HEK293T (cell line): Measurements from ENCODE around the gene MROH2A.

Experiments used
- CTCF ChIA-PET: fragments of 350-600 bp; formaldehyde crosslinking; extraction: SDS; loops from one replicate; lab custom pipeline; 2021; ENCODE audit warnings: antibody characterized with exemption, inconsistent platforms; lab: Yijun Ruan, JAX
- POLR2A ChIA-PET: fragments of 350-600 bp; formaldehyde crosslinking; extraction: SDS; loops from one replicate; lab custom pipeline; 2020; ENCODE audit warnings: antibody characterized with exemption, inconsistent platforms; lab: Yijun Ruan, JAX
- DNase-seq: peaks from one replicate; pipeline ENCODE4 v3.0.0; 2012; ENCODE audit warnings: mixed read lengths; ENCODE audit errors: extremely low spot score
- ARNT ChIP-seq: fragments of 450-650 bp; IDR thresholded peaks from 2 replicates; pipeline ENCODE4 v1.6.1; 2017; ENCODE audit warnings: mild to moderate bottlenecking
- BHLHE40 ChIP-seq: fragments of 450-650 bp; IDR thresholded peaks from 2 replicates; pipeline ENCODE4 v1.6.1; 2016; ENCODE audit warnings: mild to moderate bottlenecking, moderate library complexity, borderline replicate concordance
- CTBP1 ChIP-seq: fragments of 450-650 bp; IDR thresholded peaks from 2 replicates; pipeline ENCODE4 v1.6.1; 2016; ENCODE audit warnings: borderline replicate concordance
- ELF4 ChIP-seq: fragments of 450-650 bp; IDR thresholded peaks from 2 replicates; pipeline ENCODE4 v1.6.1; 2017; ENCODE audit warnings: antibody characterized with exemption
- FOXA1 ChIP-seq: fragments of 450-650 bp; IDR thresholded peaks from 2 replicates; pipeline ENCODE4 v1.6.1; 2016; ENCODE audit warnings: mild to moderate bottlenecking
- FOXK2 ChIP-seq: fragments of 450-650 bp; IDR thresholded peaks from 2 replicates; pipeline ENCODE4 v1.6.1; 2016; ENCODE audit warnings: mild to moderate bottlenecking
- FOXM1 ChIP-seq: fragments of 450-650 bp; IDR thresholded peaks from 2 replicates; pipeline ENCODE4 v1.6.1; 2017; ENCODE audit warnings: mild to moderate bottlenecking, borderline replicate concordance
- HDGF ChIP-seq: fragments of 450-650 bp; IDR thresholded peaks from 2 replicates; pipeline ENCODE4 v1.6.1; 2017; ENCODE audit warnings: antibody characterized with exemption, borderline replicate concordance
- L3MBTL2 ChIP-seq: fragments of 450-650 bp; conservative IDR thresholded peaks from 2 replicates; pipeline ENCODE4 v1.6.1; 2016; ENCODE audit warnings: mild to moderate bottlenecking
- LEF1 ChIP-seq: fragments of 450-650 bp; IDR thresholded peaks from 2 replicates; pipeline ENCODE4 v1.6.1; 2017; ENCODE audit warnings: mild to moderate bottlenecking, borderline replicate concordance
- NFRKB ChIP-seq: fragments of 450-650 bp; IDR thresholded peaks from 2 replicates; pipeline ENCODE4 v1.6.1; 2016; ENCODE audit warnings: mild to moderate bottlenecking, moderate library complexity
- PKNOX1 ChIP-seq: fragments of 450-650 bp; IDR thresholded peaks from 2 replicates; pipeline ENCODE4 v1.6.1; 2016
- SP1 ChIP-seq: fragments of 450-650 bp; IDR thresholded peaks from 2 replicates; pipeline ENCODE4 v1.6.1; 2017
- SUZ12 ChIP-seq: fragments of 450-650 bp; IDR thresholded peaks from 2 replicates; pipeline ENCODE4 v1.6.1; 2016; ENCODE audit warnings: mild to moderate bottlenecking
- TARDBP ChIP-seq: fragments of 450-650 bp; IDR thresholded peaks from 2 replicates; pipeline ENCODE4 v1.6.1; 2016
- ZNF384 ChIP-seq: fragments of 450-650 bp; IDR thresholded peaks from 2 replicates; pipeline ENCODE4 v1.6.1; 2016

The MROH2A gene

DNA sequence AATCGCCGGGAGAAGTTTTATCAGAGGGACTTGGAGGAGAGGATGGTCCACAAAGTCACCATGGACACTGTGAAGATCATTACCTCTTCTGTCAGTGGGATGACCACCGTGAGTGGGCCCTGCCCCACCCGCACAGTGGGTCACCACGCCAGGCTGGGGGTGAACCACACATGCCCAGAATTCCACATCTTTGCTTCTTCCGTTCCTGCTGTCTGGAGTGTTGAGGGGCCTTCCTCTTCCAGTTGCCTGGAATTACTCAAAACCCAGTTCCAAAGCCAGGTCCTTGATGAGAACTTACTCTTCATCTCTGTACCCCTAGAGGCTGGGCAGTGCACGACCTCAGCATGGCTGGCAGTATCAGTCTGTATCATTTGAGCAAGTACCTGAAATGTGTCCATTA lies 22.1 kb downstream of the MROH2A start:
- no peak for TF ChIP-seq FOXK2
- no peak for TF ChIP-seq SUZ12
- TF ChIP-seq ZNF384, result no peak
- TF ChIP-seq LEF1, result no peak
- no peak for TF ChIP-seq TARDBP
- TF ChIP-seq NFRKB, result no peak
- TF ChIP-seq BHLHE40, result no peak
- CTCF ChIA-PET, result no interaction called here
- DNase-seq, result no peak
- POLR2A ChIA-PET, result no interaction called here

GRCh38 chr2:233801357-233802131 lies 23.4 kb downstream of the MROH2A start:
- no peak for TF ChIP-seq BHLHE40
- no peak for TF ChIP-seq ARNT
- no peak for TF ChIP-seq PKNOX1
- TF ChIP-seq LEF1, result no peak
- TF ChIP-seq FOXA1, result no peak
- TF ChIP-seq TARDBP, result no peak
- ChIA-PET POLR2A (no interaction called here), CTCF (interaction anchor here (0.6 kb wide), 1 partner anchor 21 kb away, joined by 3 read pairs; no protein-coding TSS in a partner anchor)
- no peak for DNase-seq

DNA sequence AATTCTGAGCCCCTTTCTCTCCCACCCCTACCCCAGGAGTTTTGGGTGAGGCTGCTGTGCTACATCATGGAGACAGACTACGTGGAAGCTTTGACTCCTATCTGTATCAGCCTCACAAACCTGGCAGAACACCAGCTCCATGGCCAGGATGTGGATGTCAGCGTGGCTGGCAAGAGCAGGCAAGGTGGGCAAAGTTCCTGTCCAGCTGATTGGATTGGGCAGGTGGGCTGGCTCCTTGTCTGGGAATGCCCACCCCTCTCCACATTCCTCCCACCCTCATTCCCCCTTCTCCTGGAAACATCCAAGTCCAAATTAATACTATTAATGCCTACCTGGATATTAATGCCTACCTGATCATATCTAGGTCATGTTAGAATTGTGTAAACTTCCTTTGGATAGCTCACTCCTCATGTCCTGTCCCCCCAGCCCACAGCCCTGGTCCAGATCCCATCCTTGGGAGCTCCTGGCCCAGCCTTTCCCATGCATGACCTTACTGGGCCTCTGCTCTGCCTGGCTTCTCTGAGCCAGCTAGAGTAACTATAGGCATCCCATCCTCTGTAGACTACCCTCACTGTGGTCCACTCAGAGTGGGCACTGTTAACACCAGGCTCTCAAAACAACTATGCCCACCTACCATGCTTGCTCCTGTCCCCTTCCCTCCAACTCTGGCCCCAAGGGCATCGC lies 24.1 kb downstream of the MROH2A start:
- CTCF ChIA-PET, result no interaction called here
- POLR2A ChIA-PET, result no interaction called here
- TF ChIP-seq CTBP1 (no peak), NFRKB (no peak)
- DNase-seq, result no peak

- no peak for TF ChIP-seq SP1
- TF ChIP-seq LEF1, result no peak
- no peak for TF ChIP-seq FOXK2
- no peak for TF ChIP-seq FOXA1
- no peak for TF ChIP-seq FOXM1
- TF ChIP-seq ELF4, result no peak
- TF ChIP-seq L3MBTL2, result no peak
- no peak for TF ChIP-seq BHLHE40
- TF ChIP-seq PKNOX1, result no peak
- TF ChIP-seq TARDBP, result no peak
- no peak for TF ChIP-seq SUZ12
- TF ChIP-seq ZNF384, result no peak
- no peak for DNase-seq
- POLR2A ChIA-PET, result no interaction called here
- CTCF ChIA-PET, result no interaction called here
These were observed 25.3 kb downstream of the MROH2A start for GRCh38 chr2:233803292-233803911.

DNA sequence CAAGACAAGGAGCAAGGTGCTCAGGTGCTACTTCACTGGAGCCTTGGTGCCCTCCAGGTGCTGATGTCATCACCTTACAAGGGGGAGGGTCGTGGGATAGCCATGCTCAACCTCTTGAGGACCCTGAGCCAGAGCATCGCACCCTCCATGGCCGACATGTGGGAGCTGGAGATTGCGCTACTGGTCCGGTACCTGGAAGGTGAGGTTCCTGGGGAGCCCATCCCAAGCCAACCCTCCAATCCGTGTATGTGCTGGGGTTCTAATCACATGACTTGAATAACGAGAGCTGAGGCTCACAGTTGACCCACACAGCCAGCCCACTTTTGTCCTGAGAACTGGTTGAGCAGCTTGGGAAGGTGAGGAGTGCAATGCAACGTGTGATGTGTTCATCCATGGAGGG lies 25.9 kb downstream of the MROH2A start:
- no peak for DNase-seq
- ChIA-PET POLR2A (no interaction called here), CTCF (no interaction called here)
- TF ChIP-seq ZNF384 (no peak), ARNT (no peak), FOXA1 (no peak), HDGF (no peak), BHLHE40 (no peak), SP1 (no peak), SUZ12 (no peak), LEF1 (no peak), ELF4 (no peak), L3MBTL2 (no peak), FOXK2 (no peak), NFRKB (no peak), CTBP1 (no peak), PKNOX1 (no peak), FOXM1 (no peak), TARDBP (no peak)

DNA sequence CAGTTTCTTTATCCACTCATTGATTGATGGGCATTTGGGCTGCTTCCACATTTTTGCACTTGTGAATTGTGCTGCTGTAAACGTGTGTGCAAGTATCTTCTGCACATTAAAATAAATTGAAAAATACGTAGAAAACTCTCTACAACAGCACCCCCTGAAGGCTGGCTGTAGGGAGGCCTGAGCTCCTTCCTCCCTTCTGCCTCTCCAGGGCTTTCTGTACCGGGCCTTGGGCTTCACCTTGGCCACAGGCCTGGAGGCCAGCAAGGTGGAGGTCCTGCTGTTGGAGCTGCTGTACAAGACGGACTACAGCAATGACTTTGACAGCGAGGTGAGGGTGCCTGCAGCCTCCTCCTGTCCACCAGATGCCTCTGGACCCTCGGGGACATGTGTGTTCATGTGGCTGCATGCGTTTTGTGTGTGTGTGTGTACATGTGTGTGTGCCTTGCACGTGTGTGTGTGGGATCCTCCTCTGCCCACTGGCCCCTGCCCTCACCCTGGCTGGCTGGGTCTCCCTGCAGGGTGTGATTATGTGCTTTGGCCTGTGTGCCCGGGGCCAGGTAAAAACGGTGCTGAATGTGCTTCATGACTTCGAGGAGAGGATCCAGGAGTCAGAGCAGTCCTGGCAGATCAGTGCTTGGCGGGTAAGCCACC lies 29.2 kb downstream of the MROH2A start:
- no peak for DNase-seq
- no peak for TF ChIP-seq FOXM1
- TF ChIP-seq SP1, result no peak
- no peak for TF ChIP-seq PKNOX1
- TF ChIP-seq SUZ12, result no peak
- POLR2A ChIA-PET, result interaction anchor here (1.1 kb wide), 1 partner anchor 25 kb away, joined by 3 read pairs; no protein-coding TSS in a partner anchor
- CTCF ChIA-PET, result no interaction called here
